H7 (cell line): ENCODE measurements around the gene SDF2L1. TPM values are rescaled to one million over a fixed set of nuclear protein-coding genes. Genes with fewer than 3 reads are reported as not detected.
"Not testable (repeated sequence)": the region's sequence is repeated elsewhere in the genome, so short reads cannot be mapped to it uniquely, and the experiment has no call there.

ENCODE experiments used
- DNase-seq: peaks from one replicate; pipeline ENCODE4 v3.0.0; 2012
- H3K27me3 ChIP-seq: 2 replicates; pipeline ENCODE4 v1.6.0; 2011; ENCODE audit warnings: mild to moderate bottlenecking, low read length; ENCODE audit not compliant: control insufficient read depth, insufficient read depth
- H3K36me3 ChIP-seq: replicated peaks from 2 replicates; pipeline ENCODE4 v1.5.1; 2011; ENCODE audit warnings: low read length; ENCODE audit not compliant: control insufficient read depth, insufficient read depth
- H3K4me3 ChIP-seq: 2 replicates; pipeline ENCODE4 v1.5.1; 2011; ENCODE audit warnings: low read depth, mild to moderate bottlenecking, control low read depth, low read length, moderate library complexity; ENCODE audit not compliant: insufficient read depth
- total RNA-seq: library from RNA; depleted of rRNA; stranded (reverse); fragments of >200 nt; shearing (Covaris generic); gene quantifications from 2 replicates; pipeline ENCODE4 v1.2.3, GENCODE V29; 2014; rRNA removed

Gene SDF2L1
- 29.3 and 54.0 TPM in 2 replicates for total RNA-seq

GRCh38 chr22:21641789-21642583 is at the start of gene SDF2L1:
Gene SDF2L1 (plus strand): TSS chr22:21642302. CDS start chr22:21642337, 35 bp downstream.
- Histone ChIP-seq H3K4me3 (peak within 1 kb of the TSS; percentile 83), H3K27me3 (peaks cover 9% of the 10 kb centered on the region; the same call in 1 of the 2 replicates), H3K36me3 (peaks cover 4% of the 10 kb centered on the region)
- peak; percentile 99 for DNase-seq

GRCh38 chr22:21592422-21592821 is 49.7 kb upstream of the SDF2L1 start:
- no peak for DNase-seq
- Histone ChIP-seq H3K4me3 (no peak overlapping the region), H3K36me3 (peaks cover 20% of the 10 kb centered on the region)

GRCh38 chr22:21593406-21594232 is 48.5 kb upstream of the SDF2L1 start:
- Histone ChIP-seq H3K36me3 (peaks cover 20% of the 10 kb centered on the region), H3K4me3 (no peak overlapping the region), H3K27me3 (no peaks in the 10 kb centered on the region)
- peak; percentile 75 for DNase-seq

More at GRCh38 chr22:21592422-21592821, 49.7 kb upstream of the SDF2L1 start:
- no peaks in the 10 kb centered on the region for H3K27me3 ChIP-seq

- Histone ChIP-seq H3K36me3 (peaks cover 20% of the 10 kb centered on the region), H3K4me3 (no peak overlapping the region), H3K27me3 (no peaks in the 10 kb centered on the region)
- no peak for DNase-seq
Observed at GRCh38 chr22:21594865-21595452, 47.1 kb upstream of the SDF2L1 start.

GRCh38 chr22:21596356-21597135 is 45.6 kb upstream of the SDF2L1 start:
- not testable (repeated sequence) for H3K27me3 ChIP-seq, H3K4me3 ChIP-seq, DNase-seq
- H3K36me3 ChIP-seq: peaks cover 20% of the 10 kb centered on the region

GRCh38 chr22:21598302-21598701 is 43.8 kb upstream of the SDF2L1 start:
- no peak for DNase-seq
- Histone ChIP-seq H3K27me3 (no peaks in the 10 kb centered on the region), H3K4me3 (no peak overlapping the region), H3K36me3 (peaks cover 14% of the 10 kb centered on the region)

- no peak for DNase-seq
- Histone ChIP-seq H3K27me3 (no peaks in the 10 kb centered on the region), H3K4me3 (no peak overlapping the region), H3K36me3 (peaks cover 8% of the 10 kb centered on the region)
Observed at GRCh38 chr22:21599053-21599893, 42.8 kb upstream of the SDF2L1 start.

GRCh38 chr22:21602579-21602978 is 39.5 kb upstream of the SDF2L1 start:
- Histone ChIP-seq H3K36me3 (peaks cover 1% of the 10 kb centered on the region; the same call in 1 of the 2 replicates), H3K27me3 (no peaks in the 10 kb centered on the region)

GRCh38 chr22:21603973-21604372 is 38.1 kb upstream of the SDF2L1 start:
- Histone ChIP-seq H3K27me3 (no peaks in the 10 kb centered on the region), H3K4me3 (no peak overlapping the region), H3K36me3 (peaks cover 1% of the 10 kb centered on the region; the same call in 1 of the 2 replicates)
- no peak for DNase-seq

More at GRCh38 chr22:21602579-21602978, 39.5 kb upstream of the SDF2L1 start:
- no peak for DNase-seq
- no peak overlapping the region for H3K4me3 ChIP-seq

GRCh38 chr22:21605887-21606564 is 36.1 kb upstream of the SDF2L1 start:
- Histone ChIP-seq H3K4me3 (no peak overlapping the region), H3K27me3 (no peaks in the 10 kb centered on the region), H3K36me3 (peaks cover 3% of the 10 kb centered on the region)
- no peak for DNase-seq

- Histone ChIP-seq H3K27me3 (no peaks in the 10 kb centered on the region), H3K36me3 (peaks cover 8% of the 10 kb centered on the region), H3K4me3 (no peak overlapping the region)
- DNase-seq: no peak
Observed at GRCh38 chr22:21606775-21607174, 35.3 kb upstream of the SDF2L1 start.

GRCh38 chr22:21609556-21610157 is 32.4 kb upstream of the SDF2L1 start:
- not testable (repeated sequence) for H3K4me3 ChIP-seq, H3K27me3 ChIP-seq, DNase-seq
- H3K36me3 ChIP-seq: peaks cover 17% of the 10 kb centered on the region
